ENCODE data around the gene TNFAIP8.

- no peak for TF ChIP-seq CTCF (conservative IDR thresholded peaks at IDR 0.05)
- no peak for TF ChIP-seq EZH2 (IDR thresholded peaks at IDR 0.05; ENCODE audit: low read depth)
Measured at GRCh38 chr5:119383008-119383407, 27.2 kb downstream of the TNFAIP8 start.
